Right renal pelvis (tissue), 4 donors: Measurements from ENCODE around the gene PCDH12. TPM values are rescaled to one million over a fixed set of nuclear protein-coding genes. Genes with fewer than 3 reads are reported as not detected.

Experiments used
- DNase-seq, 4 donors: peaks; one replicate each; pipeline ENCODE4 v3.0.0-alpha.2; 2013; ENCODE audit warnings: low read depth in 4 of 4, low spot score in 3 of 4, missing footprints in 1 of 4
- polyA plus RNA-seq, 4 donors: library from polyadenylated mRNA; unstranded; fragments of 120-200 nt; gene quantifications; one replicate each; pipeline ENCODE4 v1.2.1, GENCODE V29; 2013; ENCODE audit not compliant: insufficient read length in 4 of 4

Gene PCDH12
- polyA plus RNA-seq, 4 donors, result 15.6 to 17.3 (median 16.7) TPM

GRCh38 chr5:141966963-141967333, 8.9 kb upstream of the PCDH12 start:
- no peak for DNase-seq

GRCh38 chr5:141966275-141966962, 8.4 kb upstream of the PCDH12 start:
- DNase-seq, result no peak

- no peak for DNase-seq
These were observed 7.1 kb upstream of the PCDH12 start for GRCh38 chr5:141965071-141965470.

- DNase-seq, result no peak
These were observed 5.7 kb upstream of the PCDH12 start for GRCh38 chr5:141963701-141964100.

GRCh38 chr5:141961466-141961865, 3.5 kb upstream of the PCDH12 start:
- no peak for DNase-seq

- peak; percentile 85 to 88 (median 87) for DNase-seq
These were observed 2.7 kb upstream of the PCDH12 start for GRCh38 chr5:141960449-141961323.

- DNase-seq, result no peak
These were observed 2.0 kb upstream of the PCDH12 start for GRCh38 chr5:141960018-141960417.

- no peak for DNase-seq
These were observed 657 bp upstream of the PCDH12 start for GRCh38 chr5:141958546-141959172.

GRCh38 chr5:141957367-141957996, 520 bp downstream of the PCDH12 start:
- no peak for DNase-seq

- DNase-seq, result no peak
These were observed 3.8 kb downstream of the PCDH12 start for GRCh38 chr5:141954194-141954593.

GRCh38 chr5:141952020-141952419, 6.0 kb downstream of the PCDH12 start:
- no peak for DNase-seq

GRCh38 chr5:141951332-141951781, 6.6 kb downstream of the PCDH12 start:
- peak in 1 of 4 donors; percentile 40 for DNase-seq

GRCh38 chr5:141950207-141951005, 7.6 kb downstream of the PCDH12 start:
- DNase-seq, result no peak

GRCh38 chr5:141949511-141949910, 8.5 kb downstream of the PCDH12 start:
- no peak for DNase-seq

- DNase-seq, result no peak
These were observed 9.2 kb downstream of the PCDH12 start for GRCh38 chr5:141948812-141949211.

GRCh38 chr5:141947316-141947715, 10.7 kb downstream of the PCDH12 start:
- DNase-seq, result no peak

- DNase-seq, result no peak
These were observed 12.4 kb downstream of the PCDH12 start for GRCh38 chr5:141945511-141946051.

GRCh38 chr5:141944076-141944475, 13.9 kb downstream of the PCDH12 start:
- DNase-seq, result no peak

- DNase-seq, result no peak
These were observed 15.7 kb downstream of the PCDH12 start for GRCh38 chr5:141942185-141942857.
